Right atrium auricular region (tissue), 2 donors: ENCODE results near the gene LCAT. TPM values are rescaled to one million over a fixed set of nuclear protein-coding genes. Genes with fewer than 3 reads are reported as not detected.

Experiments used
- DNase-seq: peaks from one replicate; pipeline ENCODE4 v3.0.0-alpha.2; 2019; ENCODE audit warnings: low spot score
- H3K27ac ChIP-seq, 2 donors: fragments of 200-600 bp; sonication (generic); 1 replicate in 1 of 2; 2 replicates in 1 of 2; pipeline ENCODE4 v1.5.1; 2016 to 2019
- H3K27me3 ChIP-seq, 2 donors: fragments of 200-600 bp; sonication (generic); one replicate each; pipeline versions ENCODE4 v1.5.1 to v1.6.0; 2017 to 2019
- H3K36me3 ChIP-seq: fragments of 200-600 bp; sonication (generic); one replicate; pipeline ENCODE4 v1.5.1; 2016
- H3K4me1 ChIP-seq, 2 donors: fragments of 200-600 bp; sonication (generic); one replicate each; pipeline versions ENCODE4 v1.5.1 to v1.6.0; 2017 to 2019
- H3K4me3 ChIP-seq, 2 donors: fragments of 200-600 bp; sonication (generic); 1 replicate in 1 of 2; 2 replicates in 1 of 2; pipeline ENCODE4 v1.5.1; 2017 to 2019; ENCODE audit warnings: mild to moderate bottlenecking in 1 of 2, moderate library complexity in 1 of 2
- H3K9me3 ChIP-seq, 2 donors: fragments of 200-600 bp; sonication (generic); one replicate each; pipeline ENCODE4 v1.5.1; 2019
- total RNA-seq, 2 donors: library from RNA; depleted of rRNA; stranded (reverse); fragments of >200 nt; gene quantifications; one replicate each; pipeline ENCODE4 v1.1.0, GENCODE V29; 2016
- TF ChIP-seq, protein P1 (sequence below), 2 donors: fragments of 200-600 bp; sonication (generic); IDR thresholded peaks; one replicate each; pipeline ENCODE4 v1.5.1; 2019; ENCODE audit warnings: antibody characterized with exemption in 2 of 2

LCAT gene
- total RNA-seq, 2 donors from 2014 or later, result 2.9 to 11.8 TPM

DNA sequence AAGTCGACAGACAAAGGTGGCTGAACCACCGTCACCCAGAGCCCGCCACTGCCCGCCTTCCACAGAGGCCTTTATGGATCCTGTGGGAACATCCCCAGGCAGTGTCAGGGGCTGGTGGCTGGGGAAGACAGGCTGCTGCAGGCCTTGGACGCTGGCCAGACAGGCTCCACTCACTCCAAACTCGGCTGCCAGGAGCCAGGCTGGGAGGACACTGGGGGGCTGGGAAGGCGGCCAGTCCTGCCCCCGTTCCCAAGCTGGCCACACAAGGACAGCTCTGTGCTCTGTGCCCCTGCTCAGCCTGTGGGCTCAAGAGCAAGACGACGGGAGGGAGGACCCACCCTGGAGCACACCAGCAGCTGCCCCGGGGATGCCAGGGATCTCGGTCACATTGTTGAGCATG lies 7.6 kb upstream of the LCAT start:
- Histone ChIP-seq H3K9me3 (no peaks in the 10 kb centered on the region), H3K4me1 (peaks cover 0 to 29% of the 10 kb centered on the region in 2 donors), H3K27ac (peak overlapping the region; percentile 34 to 39), H3K27me3 (no peaks in the 10 kb centered on the region), H3K36me3 (peaks cover 99% of the 10 kb centered on the region), H3K4me3 (no peak overlapping the region)
- no peak for DNase-seq
- TF ChIP-seq, protein P1, sequence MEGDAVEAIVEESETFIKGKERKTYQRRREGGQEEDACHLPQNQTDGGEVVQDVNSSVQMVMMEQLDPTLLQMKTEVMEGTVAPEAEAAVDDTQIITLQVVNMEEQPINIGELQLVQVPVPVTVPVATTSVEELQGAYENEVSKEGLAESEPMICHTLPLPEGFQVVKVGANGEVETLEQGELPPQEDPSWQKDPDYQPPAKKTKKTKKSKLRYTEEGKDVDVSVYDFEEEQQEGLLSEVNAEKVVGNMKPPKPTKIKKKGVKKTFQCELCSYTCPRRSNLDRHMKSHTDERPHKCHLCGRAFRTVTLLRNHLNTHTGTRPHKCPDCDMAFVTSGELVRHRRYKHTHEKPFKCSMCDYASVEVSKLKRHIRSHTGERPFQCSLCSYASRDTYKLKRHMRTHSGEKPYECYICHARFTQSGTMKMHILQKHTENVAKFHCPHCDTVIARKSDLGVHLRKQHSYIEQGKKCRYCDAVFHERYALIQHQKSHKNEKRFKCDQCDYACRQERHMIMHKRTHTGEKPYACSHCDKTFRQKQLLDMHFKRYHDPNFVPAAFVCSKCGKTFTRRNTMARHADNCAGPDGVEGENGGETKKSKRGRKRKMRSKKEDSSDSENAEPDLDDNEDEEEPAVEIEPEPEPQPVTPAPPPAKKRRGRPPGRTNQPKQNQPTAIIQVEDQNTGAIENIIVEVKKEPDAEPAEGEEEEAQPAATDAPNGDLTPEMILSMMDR (IDR thresholded peaks at IDR 0.05), result no peak

DNA sequence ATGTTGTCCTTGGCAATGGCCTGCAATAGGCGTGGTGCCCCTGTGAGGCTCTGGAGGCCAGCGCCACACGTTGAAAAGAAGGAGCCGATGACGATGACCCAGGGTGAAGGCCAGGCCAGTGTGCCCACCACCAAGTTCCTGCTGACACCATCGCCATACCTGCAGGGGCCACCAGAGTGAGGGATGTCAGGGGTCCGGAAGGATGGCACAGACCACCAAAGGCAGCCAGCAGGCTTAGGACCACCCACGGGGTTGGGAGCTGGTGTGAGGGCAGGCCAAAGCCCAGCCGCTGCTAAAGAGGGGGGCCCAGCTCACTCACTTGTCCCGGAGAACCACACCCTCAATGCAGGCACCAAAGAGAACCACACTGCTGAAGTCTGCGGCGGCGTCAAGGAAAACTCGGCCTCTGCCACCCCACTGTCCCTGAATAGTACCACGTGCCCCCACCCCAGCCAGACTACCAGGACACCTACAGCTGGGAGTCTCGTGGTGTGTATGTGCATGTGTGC lies 6.5 kb upstream of the LCAT start:
- H3K9me3 ChIP-seq, result no peaks in the 10 kb centered on the region
- peaks cover 0 to 40% of the 10 kb centered on the region in 2 donors for H3K4me1 ChIP-seq
- no peak overlapping the region for H3K27ac ChIP-seq
- TF ChIP-seq, protein P1 (IDR thresholded peaks at IDR 0.05), result no peak
- no peak for DNase-seq
- peaks cover 100% of the 10 kb centered on the region for H3K36me3 ChIP-seq
- H3K27me3 ChIP-seq, result no peaks in the 10 kb centered on the region
- no peak overlapping the region for H3K4me3 ChIP-seq

DNA sequence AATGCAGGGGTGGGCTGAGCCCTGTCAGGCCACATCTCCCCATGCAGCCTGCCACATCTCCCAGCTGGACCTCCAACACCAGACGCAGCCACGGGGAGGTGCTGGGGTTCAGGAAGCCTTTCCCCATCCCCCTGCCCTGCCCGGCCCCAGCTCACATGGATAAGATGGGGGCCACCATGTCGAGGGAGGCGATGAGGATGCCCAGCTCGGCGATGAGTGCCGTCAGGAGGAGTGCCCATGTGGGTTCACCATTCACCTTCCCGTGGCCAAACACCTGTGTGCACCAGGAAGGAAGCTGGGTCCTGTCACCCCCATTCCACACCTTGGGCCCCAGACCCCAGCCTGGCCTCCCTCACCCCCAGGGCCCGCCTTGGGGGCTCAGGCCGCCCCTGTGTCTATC lies 5.7 kb upstream of the LCAT start:
- no peak for DNase-seq
- TF ChIP-seq, protein P1 (IDR thresholded peaks at IDR 0.05), result no peak
- Histone ChIP-seq H3K36me3 (peaks cover 100% of the 10 kb centered on the region), H3K27me3 (no peaks in the 10 kb centered on the region), H3K4me3 (no peak overlapping the region), H3K27ac (no peak overlapping the region), H3K9me3 (no peaks in the 10 kb centered on the region), H3K4me1 (peaks cover 0 to 47% of the 10 kb centered on the region in 2 donors)

DNA sequence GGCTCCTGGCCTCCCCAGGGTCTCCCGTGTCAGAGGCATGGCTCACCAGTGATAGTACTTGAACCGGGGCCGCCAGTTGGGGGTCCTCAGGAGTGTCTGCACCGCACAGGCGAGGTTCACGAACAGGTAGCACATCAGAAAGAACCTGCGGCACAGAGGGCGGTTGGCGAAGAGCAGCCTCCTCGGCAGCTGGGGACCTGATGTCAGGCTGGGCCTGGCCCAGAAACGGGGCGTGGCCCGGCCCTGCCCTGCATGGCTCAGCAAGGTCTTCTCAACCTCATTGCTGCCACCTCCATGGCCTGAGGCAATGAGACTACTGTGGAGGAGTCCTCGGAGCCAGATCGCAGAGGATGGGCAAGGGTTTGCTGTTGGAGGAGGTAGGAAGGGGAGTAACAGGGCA lies 4.1 kb upstream of the LCAT start:
- H3K27ac ChIP-seq, result no peak overlapping the region
- TF ChIP-seq, protein P1 (IDR thresholded peaks at IDR 0.05), result no peak
- no peak overlapping the region for H3K4me3 ChIP-seq
- H3K36me3 ChIP-seq, result peaks cover 98% of the 10 kb centered on the region
- peaks cover 0 to 58% of the 10 kb centered on the region in 2 donors for H3K4me1 ChIP-seq
- no peak for DNase-seq
- H3K9me3 ChIP-seq, result no peaks in the 10 kb centered on the region
- H3K27me3 ChIP-seq, result no peaks in the 10 kb centered on the region

DNA sequence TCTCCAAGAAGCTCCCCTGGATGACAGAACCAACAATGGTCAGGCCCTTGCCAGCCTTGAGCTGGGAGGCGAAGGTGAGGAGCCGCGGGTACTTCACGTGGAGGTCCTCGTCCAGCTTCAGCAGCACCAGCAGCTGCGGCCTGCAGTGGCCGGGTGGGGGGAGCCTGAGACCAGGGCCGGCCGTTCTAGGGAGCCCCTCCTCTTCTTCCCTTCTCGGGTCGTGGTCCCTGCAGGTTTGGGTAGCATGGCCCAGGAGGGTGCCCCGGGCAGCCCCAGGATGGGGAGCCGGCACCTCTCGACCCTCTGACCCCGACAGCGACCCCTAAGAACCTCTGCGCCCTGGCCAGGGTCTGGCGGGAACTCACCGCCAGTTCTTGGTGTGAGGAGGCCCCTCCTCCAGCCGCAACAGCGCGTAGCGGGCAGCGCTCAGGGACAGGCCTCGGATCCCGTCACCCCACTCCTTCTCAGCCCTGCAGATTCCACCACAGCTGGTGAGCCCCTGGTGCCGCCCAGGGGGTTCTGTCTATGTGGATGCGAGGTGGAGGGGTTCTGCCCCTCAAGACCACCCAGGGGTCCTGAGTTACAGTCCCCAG lies 3.1 kb upstream of the LCAT start:
- Histone ChIP-seq H3K4me1 (peaks cover 0 to 64% of the 10 kb centered on the region in 2 donors), H3K36me3 (peaks cover 98% of the 10 kb centered on the region), H3K4me3 (no peak overlapping the region), H3K9me3 (no peaks in the 10 kb centered on the region), H3K27ac (no peak overlapping the region), H3K27me3 (no peaks in the 10 kb centered on the region)
- no peak for DNase-seq
- TF ChIP-seq, protein P1 (IDR thresholded peaks at IDR 0.05), result no peak

DNA sequence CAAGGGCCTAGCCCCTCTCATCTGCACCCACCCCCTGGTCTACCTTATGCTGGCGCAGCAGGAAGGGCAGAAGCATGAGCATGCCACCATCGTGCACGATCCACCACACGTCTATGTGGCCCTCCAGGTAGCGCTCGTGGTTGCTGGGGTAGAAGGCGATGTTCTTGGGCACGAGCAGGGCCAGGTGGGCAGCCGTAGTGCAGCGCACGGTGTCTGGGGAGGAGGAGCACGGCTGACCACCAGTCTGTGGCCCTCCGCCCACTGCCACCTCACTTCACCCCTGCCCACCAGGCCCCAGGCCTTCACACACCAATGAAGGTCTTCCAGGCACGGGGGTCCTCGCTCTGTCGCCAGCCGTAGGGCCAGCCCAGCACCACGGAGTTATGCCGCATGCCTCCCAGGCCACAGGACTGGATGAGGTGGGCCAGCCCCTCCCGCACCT lies 2.2 kb upstream of the LCAT start:
- Histone ChIP-seq H3K9me3 (no peaks in the 10 kb centered on the region), H3K4me1 (peaks cover 0 to 59% of the 10 kb centered on the region in 2 donors), H3K4me3 (no peak overlapping the region), H3K36me3 (peaks cover 96% of the 10 kb centered on the region), H3K27ac (no peak overlapping the region), H3K27me3 (no peaks in the 10 kb centered on the region)
- TF ChIP-seq, protein P1 (IDR thresholded peaks at IDR 0.05), result no peak
- DNase-seq, result no peak
